GM23338 (cell line): ENCODE results near the gene HES4. TPM values are rescaled to one million over a fixed set of nuclear protein-coding genes. Genes with fewer than 3 reads are reported as not detected.

Experiments
- ATAC-seq: fragments of 200-7000 bp; cut with Tn5 transposase; 3 replicates; pipeline ENCODE4 v1.9.1; 2020
- DNase-seq: peaks from one replicate; pipeline ENCODE4 v3.0.0-alpha.2; 2015; ENCODE audit warnings: low spot score
- H2AFZ ChIP-seq: fragments of 200-600 bp; sonication (generic); 2 replicates; pipeline ENCODE4 v1.8.0; 2016; ENCODE audit warnings: antibody characterized with exemption, mild to moderate bottlenecking, moderate library complexity
- H3F3A ChIP-seq: fragments of 200-600 bp; sonication (generic); replicated peaks from 2 replicates; pipeline ENCODE4 v1.8.0; 2017; ENCODE audit warnings: antibody characterized with exemption, mixed run types, low read depth
- H3K27ac ChIP-seq: fragments of 200-600 bp; sonication (generic); 2 replicates; pipeline ENCODE4 v1.6.1; 2016; ENCODE audit warnings: low read depth
- H3K27me3 ChIP-seq: fragments of 200-600 bp; sonication (generic); 2 replicates; pipeline ENCODE4 v1.8.0; 2016; ENCODE audit warnings: mild to moderate bottlenecking, mixed run types, moderate library complexity; ENCODE audit not compliant: insufficient read depth
- H3K36me3 ChIP-seq: fragments of 200-600 bp; sonication (generic); 2 replicates; pipeline ENCODE4 v1.8.0; 2016; ENCODE audit warnings: mild to moderate bottlenecking; ENCODE audit not compliant: insufficient read depth
- H3K4me1 ChIP-seq: fragments of 200-600 bp; sonication (generic); 2 replicates; pipeline ENCODE4 v1.8.0; 2016; ENCODE audit warnings: mild to moderate bottlenecking, moderate library complexity; ENCODE audit not compliant: insufficient read depth
- H3K4me2 ChIP-seq: fragments of 200-600 bp; sonication (generic); 2 replicates; pipeline ENCODE4 v1.7.1; 2017; ENCODE audit warnings: mixed run types
- H3K4me3 ChIP-seq: fragments of 200-600 bp; sonication (generic); 2 replicates; pipeline ENCODE4 v1.6.1; 2016; ENCODE audit warnings: mixed run types
- H3K79me2 ChIP-seq: fragments of 200-600 bp; sonication (generic); replicated peaks from 2 replicates; pipeline ENCODE4 v1.8.0; 2017; ENCODE audit warnings: mild to moderate bottlenecking; ENCODE audit not compliant: insufficient read depth
- H3K9me2 ChIP-seq: fragments of 200-600 bp; sonication (generic); 2 replicates; pipeline ENCODE4 v1.8.0; 2017; ENCODE audit not compliant: insufficient read depth
- H4K20me1 ChIP-seq: fragments of 200-600 bp; sonication (generic); replicated peaks from 2 replicates; pipeline ENCODE4 v1.8.0; 2017; ENCODE audit warnings: mild to moderate bottlenecking; ENCODE audit not compliant: insufficient read depth
- H3K27ac Mint-ChIP-seq: 2 replicates; pipeline ENCODE4 v1.8.0; 2020; ENCODE audit warnings: inconsistent platforms, mild to moderate bottlenecking, moderate library complexity, mixed read lengths
- H3K27me3 Mint-ChIP-seq: 3 replicates; pipeline ENCODE4 v1.8.0; 2022; ENCODE audit warnings: low read depth, mild to moderate bottlenecking, moderate library complexity, mixed read lengths, inconsistent platforms; ENCODE audit not compliant: insufficient read depth, poor library complexity
- H3K36me3 Mint-ChIP-seq: 3 replicates; pipeline ENCODE4 v1.8.0; 2021; ENCODE audit warnings: low read depth, mild to moderate bottlenecking, inconsistent platforms, moderate library complexity, mixed read lengths
- H3K4me1 Mint-ChIP-seq: 3 replicates; pipeline ENCODE4 v1.8.0; 2020; ENCODE audit warnings: mild to moderate bottlenecking, inconsistent platforms, mixed read lengths
- H3K4me3 Mint-ChIP-seq: 3 replicates; pipeline ENCODE4 v1.8.0; 2021; ENCODE audit warnings: moderate library complexity, mild to moderate bottlenecking, inconsistent platforms, mixed read lengths
- H3K9me3 Mint-ChIP-seq: 3 replicates; pipeline ENCODE4 v1.8.0; 2020; ENCODE audit warnings: moderate library complexity, mild to moderate bottlenecking, inconsistent platforms, mixed read lengths
- CREB1 ChIP-seq: fragments of 250-450 bp; sonication (Bioruptor Pico); IDR thresholded peaks from 2 replicates; pipeline ENCODE4 v1.5.0; 2020; ENCODE audit warnings: low read depth, mild to moderate bottlenecking, moderate library complexity
- EZH2 ChIP-seq: fragments of 200-600 bp; sonication (generic); IDR thresholded peaks from one replicate; pipeline ENCODE4 v1.8.0; 2017; ENCODE audit warnings: antibody characterized with exemption, mild to moderate bottlenecking, low read depth; ENCODE audit not compliant: unreplicated experiment
- EZH2phosphoT487 ChIP-seq: fragments of 200-600 bp; sonication (generic); IDR thresholded peaks from one replicate; pipeline ENCODE4 v1.8.1; 2018; ENCODE audit warnings: antibody characterized with exemption; ENCODE audit not compliant: unreplicated experiment
- JUNB ChIP-seq: IDR thresholded peaks from one replicate; pipeline ENCODE4 v1.6.1; 2016; ENCODE audit warnings: antibody characterized with exemption; ENCODE audit not compliant: unreplicated experiment
- NANOG ChIP-seq: IDR thresholded peaks from 2 replicates; pipeline ENCODE4 v1.6.1; 2016; ENCODE audit warnings: antibody characterized with exemption, borderline replicate concordance
- POLR2AphosphoS5 ChIP-seq: IDR thresholded peaks from 2 replicates; pipeline ENCODE4 v1.6.1; 2016; ENCODE audit warnings: antibody characterized with exemption, low read depth
- STAT1 ChIP-seq: IDR thresholded peaks from one replicate; pipeline ENCODE4 v1.6.1; 2016; ENCODE audit warnings: antibody characterized with exemption; ENCODE audit not compliant: unreplicated experiment
- ZNF114 ChIP-seq: fragments of 250-450 bp; sonication (Bioruptor Pico); IDR thresholded peaks from 2 replicates; pipeline ENCODE4 v1.5.0; 2020; ENCODE audit warnings: mild to moderate bottlenecking, moderate library complexity
- ZNF331 ChIP-seq: fragments of 250-450 bp; sonication (Bioruptor Pico); IDR thresholded peaks from 2 replicates; pipeline ENCODE4 v1.5.0; 2020; ENCODE audit warnings: low read depth, mild to moderate bottlenecking, moderate library complexity
- polyA plus RNA-seq: library from polyadenylated mRNA; unstranded; fragments of >200 nt; fragmentation: Nextera tagmentation; extraction: Ambion mirVana; gene quantifications from 2 replicates; pipeline ENCODE4 v1.2.1, GENCODE V29; 2016
- total RNA-seq: library from RNA; depleted of rRNA; stranded (reverse); fragments of >200 nt; shearing (Covaris generic); gene quantifications from 2 replicates; pipeline ENCODE4 v1.2.3, GENCODE V29; 2014
- TF ChIP-seq, protein P1 (sequence below): IDR thresholded peaks from 2 replicates; pipeline ENCODE4 v1.6.1; 2016; ENCODE audit warnings: antibody characterized with exemption
- TF ChIP-seq, protein P2 (sequence below), 2 experiments: fragments of 200-600 bp in 1 of 2; sonication (generic) in 1 of 2; conservative IDR thresholded peaks; 2 replicates each; pipeline versions ENCODE4 v1.5.1 to v1.6.1; 2016 to 2017; ENCODE audit warnings: antibody characterized with exemption in 2 of 2, low read depth in 2 of 2, mild to moderate bottlenecking in 2 of 2, moderate library complexity in 1 of 2
- TF ChIP-seq, protein P3 (sequence below): IDR thresholded peaks from one replicate; pipeline ENCODE4 v1.6.1; 2018; ENCODE audit warnings: antibody characterized with exemption; ENCODE audit not compliant: unreplicated experiment

The HES4 gene
- total and polyA plus RNA-seq, 2 experiments from 2014 or later, result 2.3 to 6.7 TPM

DNA sequence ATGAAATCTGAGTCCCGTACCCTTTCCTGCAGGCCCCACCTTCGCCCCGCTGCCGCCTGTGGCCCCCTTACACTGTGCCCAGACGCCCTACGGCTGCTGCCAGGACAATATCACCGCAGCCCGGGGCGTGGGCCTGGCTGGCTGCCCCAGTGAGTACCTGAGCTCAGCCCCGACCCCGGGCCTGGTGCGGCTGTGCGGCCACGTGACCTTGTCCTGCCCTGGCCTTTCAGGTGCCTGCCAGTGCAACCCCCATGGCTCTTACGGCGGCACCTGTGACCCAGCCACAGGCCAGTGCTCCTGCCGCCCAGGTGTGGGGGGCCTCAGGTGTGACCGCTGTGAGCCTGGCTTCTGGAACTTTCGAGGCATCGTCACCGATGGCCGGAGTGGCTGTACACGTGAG is 45.2 kb upstream of the HES4 start (continued):
- TF ChIP-seq, protein P1, sequence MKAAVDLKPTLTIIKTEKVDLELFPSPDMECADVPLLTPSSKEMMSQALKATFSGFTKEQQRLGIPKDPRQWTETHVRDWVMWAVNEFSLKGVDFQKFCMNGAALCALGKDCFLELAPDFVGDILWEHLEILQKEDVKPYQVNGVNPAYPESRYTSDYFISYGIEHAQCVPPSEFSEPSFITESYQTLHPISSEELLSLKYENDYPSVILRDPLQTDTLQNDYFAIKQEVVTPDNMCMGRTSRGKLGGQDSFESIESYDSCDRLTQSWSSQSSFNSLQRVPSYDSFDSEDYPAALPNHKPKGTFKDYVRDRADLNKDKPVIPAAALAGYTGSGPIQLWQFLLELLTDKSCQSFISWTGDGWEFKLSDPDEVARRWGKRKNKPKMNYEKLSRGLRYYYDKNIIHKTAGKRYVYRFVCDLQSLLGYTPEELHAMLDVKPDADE, result no peak

DNA sequence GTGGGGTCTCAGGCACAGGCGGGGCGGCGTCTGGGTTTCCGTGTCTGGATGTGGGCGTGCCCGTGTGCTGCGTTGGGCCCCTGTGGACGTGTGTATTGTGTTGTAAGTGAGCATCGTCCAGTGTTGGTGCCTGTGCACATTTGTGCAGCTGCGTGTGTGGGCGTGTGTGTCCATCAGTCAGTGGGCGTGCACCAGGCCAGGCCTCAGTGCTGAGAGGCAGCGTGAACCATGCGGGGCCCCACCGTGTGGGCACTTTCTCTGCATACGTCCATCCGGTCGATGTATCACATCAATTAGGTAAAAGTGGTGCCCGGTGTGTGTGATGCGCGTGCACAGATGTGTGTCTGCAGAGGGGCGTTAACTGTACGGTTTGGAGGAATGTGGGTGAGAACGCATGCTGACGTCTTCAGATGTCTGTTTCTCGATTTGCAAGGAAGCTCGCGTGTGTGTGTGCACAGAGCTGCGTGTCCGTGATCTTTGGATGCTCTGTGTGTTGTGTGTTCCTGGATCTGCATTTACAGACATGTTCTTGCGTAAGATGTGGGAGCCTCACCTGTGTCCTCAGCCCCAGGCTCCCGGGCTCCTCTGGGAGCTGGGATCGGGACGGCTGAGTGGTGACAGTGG is 44.7 kb upstream of the HES4 start:
- Histone ChIP-seq H2AFZ (no peak overlapping the region), H3F3A (no peaks in the 10 kb centered on the region), H3K27ac (no peak overlapping the region), H3K4me2 (no peak overlapping the region), H4K20me1 (peaks cover 4% of the 10 kb centered on the region; the same call in 1 of the 2 replicates), H3K79me2 (no peaks in the 10 kb centered on the region), H3K9me2 (no peaks in the 10 kb centered on the region), H3K4me1 (peaks cover 3% of the 10 kb centered on the region; the same call in 1 of the 2 replicates), H3K27me3 (peaks cover 9% of the 10 kb centered on the region), H3K36me3 (no peaks in the 10 kb centered on the region), H3K4me3 (no peak overlapping the region)
- no peak for TF ChIP-seq STAT1
- TF ChIP-seq ZNF114 (CRISPR knock-in tag), result no peak
- TF ChIP-seq, protein P1, result no peak
- no peak for TF ChIP-seq EZH2
- TF ChIP-seq JUNB, result no peak
- TF ChIP-seq CREB1 (CRISPR knock-in tag), result no peak
- TF ChIP-seq ZNF331 (CRISPR knock-in tag), result no peak
- H3K4me3 Mint-ChIP-seq, result no peak overlapping the region; the same call in 2 of the 3 replicates
- no peaks in the 10 kb centered on the region for H3K9me3 Mint-ChIP-seq
- ATAC-seq (no peak), DNase-seq (no peak)
- peaks cover 3% of the 10 kb centered on the region; the same call in 2 of the 3 replicates for H3K4me1 Mint-ChIP-seq
- H3K27ac Mint-ChIP-seq, result no peak overlapping the region
- H3K36me3 Mint-ChIP-seq, result peaks cover 18% of the 10 kb centered on the region
- peaks cover 15% of the 10 kb centered on the region for H3K27me3 Mint-ChIP-seq

DNA sequence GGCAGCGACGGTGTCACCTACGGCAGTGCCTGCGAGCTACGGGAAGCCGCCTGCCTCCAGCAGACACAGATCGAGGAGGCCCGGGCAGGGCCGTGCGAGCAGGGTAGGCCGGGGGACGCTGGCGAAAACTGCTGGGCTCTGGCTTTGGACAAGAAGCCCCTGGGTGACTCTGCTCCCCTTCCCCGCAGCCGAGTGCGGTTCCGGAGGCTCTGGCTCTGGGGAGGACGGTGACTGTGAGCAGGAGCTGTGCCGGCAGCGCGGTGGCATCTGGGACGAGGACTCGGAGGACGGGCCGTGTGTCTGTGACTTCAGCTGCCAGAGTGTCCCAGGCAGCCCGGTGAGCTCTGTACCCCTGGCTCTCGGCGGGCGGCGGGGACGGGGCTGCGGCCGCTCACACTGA is 44.0 kb upstream of the HES4 start:
- Histone ChIP-seq H3K36me3 (no peaks in the 10 kb centered on the region), H3K4me3 (no peak overlapping the region), H3K27ac (no peak overlapping the region), H4K20me1 (peaks cover 5% of the 10 kb centered on the region; the same call in 1 of the 2 replicates), H2AFZ (no peak overlapping the region), H3K4me2 (no peak overlapping the region), H3K79me2 (no peaks in the 10 kb centered on the region), H3K9me2 (no peaks in the 10 kb centered on the region), H3K27me3 (peaks cover 15% of the 10 kb centered on the region), H3K4me1 (peaks cover 7% of the 10 kb centered on the region; the same call in 1 of the 2 replicates), H3F3A (no peaks in the 10 kb centered on the region)
- no peaks in the 10 kb centered on the region for H3K9me3 Mint-ChIP-seq
- peaks cover 21% of the 10 kb centered on the region for H3K27me3 Mint-ChIP-seq
- ATAC-seq, result no peak
- H3K27ac Mint-ChIP-seq, result no peak overlapping the region
- DNase-seq, result no peak
- peaks cover 18% of the 10 kb centered on the region for H3K36me3 Mint-ChIP-seq
- H3K4me1 Mint-ChIP-seq, result peaks cover 4% of the 10 kb centered on the region; the same call in 2 of the 3 replicates
- H3K4me3 Mint-ChIP-seq, result no peak overlapping the region
- TF ChIP-seq, protein P2, sequence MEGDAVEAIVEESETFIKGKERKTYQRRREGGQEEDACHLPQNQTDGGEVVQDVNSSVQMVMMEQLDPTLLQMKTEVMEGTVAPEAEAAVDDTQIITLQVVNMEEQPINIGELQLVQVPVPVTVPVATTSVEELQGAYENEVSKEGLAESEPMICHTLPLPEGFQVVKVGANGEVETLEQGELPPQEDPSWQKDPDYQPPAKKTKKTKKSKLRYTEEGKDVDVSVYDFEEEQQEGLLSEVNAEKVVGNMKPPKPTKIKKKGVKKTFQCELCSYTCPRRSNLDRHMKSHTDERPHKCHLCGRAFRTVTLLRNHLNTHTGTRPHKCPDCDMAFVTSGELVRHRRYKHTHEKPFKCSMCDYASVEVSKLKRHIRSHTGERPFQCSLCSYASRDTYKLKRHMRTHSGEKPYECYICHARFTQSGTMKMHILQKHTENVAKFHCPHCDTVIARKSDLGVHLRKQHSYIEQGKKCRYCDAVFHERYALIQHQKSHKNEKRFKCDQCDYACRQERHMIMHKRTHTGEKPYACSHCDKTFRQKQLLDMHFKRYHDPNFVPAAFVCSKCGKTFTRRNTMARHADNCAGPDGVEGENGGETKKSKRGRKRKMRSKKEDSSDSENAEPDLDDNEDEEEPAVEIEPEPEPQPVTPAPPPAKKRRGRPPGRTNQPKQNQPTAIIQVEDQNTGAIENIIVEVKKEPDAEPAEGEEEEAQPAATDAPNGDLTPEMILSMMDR (conservative IDR thresholded peaks at IDR 0.05; ENCODE audit: low read depth in 2 of 2), result no peak
- TF ChIP-seq ZNF114 (CRISPR knock-in tag) (no peak), POLR2AphosphoS5 (no peak), JUNB (no peak), STAT1 (no peak), CREB1 (CRISPR knock-in tag) (no peak), ZNF331 (CRISPR knock-in tag) (no peak), EZH2 (no peak), NANOG (no peak), EZH2phosphoT487 (no peak)
- TF ChIP-seq, protein P3, sequence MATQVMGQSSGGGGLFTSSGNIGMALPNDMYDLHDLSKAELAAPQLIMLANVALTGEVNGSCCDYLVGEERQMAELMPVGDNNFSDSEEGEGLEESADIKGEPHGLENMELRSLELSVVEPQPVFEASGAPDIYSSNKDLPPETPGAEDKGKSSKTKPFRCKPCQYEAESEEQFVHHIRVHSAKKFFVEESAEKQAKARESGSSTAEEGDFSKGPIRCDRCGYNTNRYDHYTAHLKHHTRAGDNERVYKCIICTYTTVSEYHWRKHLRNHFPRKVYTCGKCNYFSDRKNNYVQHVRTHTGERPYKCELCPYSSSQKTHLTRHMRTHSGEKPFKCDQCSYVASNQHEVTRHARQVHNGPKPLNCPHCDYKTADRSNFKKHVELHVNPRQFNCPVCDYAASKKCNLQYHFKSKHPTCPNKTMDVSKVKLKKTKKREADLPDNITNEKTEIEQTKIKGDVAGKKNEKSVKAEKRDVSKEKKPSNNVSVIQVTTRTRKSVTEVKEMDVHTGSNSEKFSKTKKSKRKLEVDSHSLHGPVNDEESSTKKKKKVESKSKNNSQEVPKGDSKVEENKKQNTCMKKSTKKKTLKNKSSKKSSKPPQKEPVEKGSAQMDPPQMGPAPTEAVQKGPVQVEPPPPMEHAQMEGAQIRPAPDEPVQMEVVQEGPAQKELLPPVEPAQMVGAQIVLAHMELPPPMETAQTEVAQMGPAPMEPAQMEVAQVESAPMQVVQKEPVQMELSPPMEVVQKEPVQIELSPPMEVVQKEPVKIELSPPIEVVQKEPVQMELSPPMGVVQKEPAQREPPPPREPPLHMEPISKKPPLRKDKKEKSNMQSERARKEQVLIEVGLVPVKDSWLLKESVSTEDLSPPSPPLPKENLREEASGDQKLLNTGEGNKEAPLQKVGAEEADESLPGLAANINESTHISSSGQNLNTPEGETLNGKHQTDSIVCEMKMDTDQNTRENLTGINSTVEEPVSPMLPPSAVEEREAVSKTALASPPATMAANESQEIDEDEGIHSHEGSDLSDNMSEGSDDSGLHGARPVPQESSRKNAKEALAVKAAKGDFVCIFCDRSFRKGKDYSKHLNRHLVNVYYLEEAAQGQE, result no peak
- TF ChIP-seq, protein P1, result no peak
